ENCODE data around the gene CBX4.

The CBX4 gene

DNA sequence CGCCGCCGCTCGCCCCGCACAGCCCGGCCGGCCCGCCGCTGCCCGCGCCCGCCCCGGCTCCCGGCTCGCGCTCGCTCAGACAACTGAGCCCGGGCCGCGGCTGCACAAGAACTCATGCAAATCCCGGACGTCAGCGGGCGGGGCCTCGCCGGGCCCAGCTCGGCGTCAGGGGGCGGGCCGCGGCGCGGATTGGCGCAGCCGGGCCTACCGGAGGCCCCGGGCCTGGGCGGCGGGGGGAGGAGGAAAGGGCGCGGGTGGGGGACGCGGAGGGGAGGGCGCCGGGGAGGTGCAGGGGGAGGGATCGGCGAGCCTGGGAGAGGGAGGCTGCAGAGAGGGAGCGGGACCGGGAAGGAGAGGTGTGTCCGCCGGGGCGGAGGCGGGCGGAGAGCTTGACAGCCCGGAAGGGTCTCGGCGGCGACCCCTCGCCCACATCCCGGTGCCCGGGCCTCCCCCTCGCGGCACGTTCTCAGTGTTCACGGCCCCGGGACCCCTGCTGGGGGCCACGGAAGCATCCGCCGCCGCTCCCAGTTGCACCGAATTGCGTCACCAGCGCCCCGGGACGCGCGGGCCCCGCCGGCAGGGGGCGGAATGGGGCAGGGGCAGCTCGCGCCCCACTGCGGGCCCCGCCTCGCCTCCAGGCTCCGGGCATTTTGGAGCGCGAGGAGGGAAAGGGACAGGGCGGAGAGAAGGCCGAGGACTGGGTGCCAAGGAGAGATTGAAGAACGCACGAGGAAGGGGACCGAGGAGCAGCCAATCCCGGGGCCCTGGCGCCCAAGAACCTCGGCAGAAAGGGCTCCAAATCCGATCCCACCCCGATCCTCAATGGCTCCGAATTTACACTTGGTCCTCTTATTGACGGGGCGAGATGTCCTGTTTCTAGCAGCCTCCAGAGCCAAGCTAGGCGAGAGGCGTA, at the start of gene CBX4:
TSS of gene CBX4 (minus strand) at position 85 of the 913 bp plus-strand sequence. CDS start 189 bp downstream, outside the sequence.
- DNase-seq, result peak; percentile 92

DNA sequence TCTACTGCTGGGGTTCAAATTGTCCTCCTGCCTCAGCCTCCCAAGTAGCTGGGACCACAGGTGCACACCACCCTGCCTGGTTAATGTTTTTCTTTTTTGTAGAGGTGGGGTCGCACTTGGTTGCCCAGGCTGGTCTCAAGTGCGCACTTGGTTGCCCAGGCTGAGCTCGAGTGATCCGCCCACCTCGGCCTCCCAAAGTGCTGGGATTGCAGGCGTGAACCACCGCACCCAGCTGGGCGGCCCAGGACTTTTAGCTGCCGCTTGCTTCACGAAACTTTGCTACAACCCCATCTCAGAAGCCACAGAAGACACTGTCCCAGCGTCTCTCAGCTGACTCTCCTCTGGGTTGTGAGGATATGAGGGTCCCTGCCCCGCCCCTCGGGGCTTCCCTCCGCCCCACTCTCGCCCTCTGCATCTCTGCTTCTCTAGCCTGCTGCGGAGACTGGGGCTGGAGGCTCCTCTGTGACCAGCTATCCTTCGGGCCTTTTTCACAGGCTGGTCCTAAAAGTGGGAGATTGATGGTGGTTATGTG, 48.8 kb upstream of the CBX4 start:
- no peak for DNase-seq

- no peak for DNase-seq
Measured at GRCh38 chr17:79887451-79887991, 48.3 kb upstream of the CBX4 start.

DNA sequence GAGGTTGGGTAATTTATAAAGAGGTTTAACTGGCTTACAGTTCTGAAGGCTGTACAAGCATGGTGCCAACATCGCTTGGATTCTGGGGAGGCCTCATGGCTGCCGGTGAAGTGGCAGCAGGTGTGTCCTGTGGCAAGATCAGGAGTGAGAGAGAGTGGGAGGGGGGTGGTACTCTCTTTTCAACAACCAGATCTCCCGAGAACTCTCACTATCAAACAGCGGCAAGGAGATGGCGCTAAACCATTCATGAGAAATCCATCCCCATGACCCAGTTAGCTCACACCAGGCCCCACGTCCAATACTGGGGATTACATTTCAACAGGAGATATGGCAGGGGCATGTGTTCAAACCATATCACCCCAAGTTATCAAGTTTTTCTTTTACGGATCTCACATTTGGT, 44.0 kb upstream of the CBX4 start:
- DNase-seq, result no peak

DNA sequence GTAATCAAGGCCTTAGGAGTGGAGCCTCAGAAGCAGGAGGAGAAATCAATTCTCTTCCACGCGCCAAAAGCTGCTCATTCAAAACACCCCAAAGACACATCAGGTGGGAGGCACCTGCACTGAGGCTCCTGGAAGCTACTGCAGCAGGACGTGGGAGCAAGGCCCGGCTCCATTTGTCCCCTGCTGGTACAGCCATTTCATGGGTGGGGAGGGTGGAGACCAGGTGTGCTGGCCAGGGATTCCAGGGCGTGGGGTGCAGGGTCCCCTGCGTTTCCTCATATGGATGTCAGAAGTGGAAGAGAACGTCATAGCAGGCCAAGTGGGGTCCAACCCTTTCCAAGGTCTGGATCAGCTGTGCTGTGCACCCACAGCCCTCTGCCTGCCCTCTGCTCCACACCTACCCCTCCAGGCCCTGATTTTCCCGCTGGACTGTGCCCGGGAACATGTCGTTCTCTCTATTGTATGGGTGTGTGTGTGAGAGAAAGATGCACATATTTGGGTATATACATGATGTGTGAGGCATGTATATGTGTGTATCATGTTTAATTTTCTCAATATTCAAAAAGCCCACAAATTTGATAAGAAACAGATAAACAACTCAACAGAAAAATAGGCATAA, 39.2 kb upstream of the CBX4 start:
- DNase-seq, result no peak

- DNase-seq, result no peak
Measured at GRCh38 chr17:79877041-79877440, 37.8 kb upstream of the CBX4 start.

- no peak for DNase-seq
Measured at GRCh38 chr17:79875511-79875910, 36.3 kb upstream of the CBX4 start.

DNA sequence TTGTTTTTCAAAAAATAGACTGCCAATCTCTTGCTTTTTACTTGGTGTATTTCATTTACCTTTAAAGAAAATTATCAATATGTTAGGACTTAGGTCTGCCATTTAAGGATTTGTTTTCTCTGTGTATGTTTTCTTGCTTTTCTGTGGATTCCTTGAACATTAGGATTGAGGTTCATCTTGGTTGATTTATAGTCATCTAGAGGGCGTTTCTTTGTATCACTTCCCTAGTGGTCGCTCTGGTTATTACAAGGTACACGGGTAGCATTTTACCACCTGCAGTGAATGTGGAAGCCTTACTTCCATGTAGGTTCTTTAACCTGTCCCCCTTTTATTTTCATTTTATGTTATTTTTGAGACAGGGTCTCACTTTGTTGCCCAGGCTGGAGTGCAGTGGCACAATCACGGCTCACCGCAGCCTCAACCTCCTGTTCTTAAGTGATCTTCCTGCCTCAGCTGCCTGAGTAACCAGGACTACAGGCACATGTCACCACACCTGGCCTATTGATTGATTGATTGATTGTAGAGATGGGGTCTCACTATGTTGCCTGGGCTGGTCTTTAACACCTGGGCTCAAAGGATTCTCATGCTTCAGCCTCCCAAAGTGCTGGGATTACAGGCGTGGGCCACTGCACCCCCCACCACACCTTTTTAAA, 35.2 kb upstream of the CBX4 start:
- no peak for DNase-seq

DNA sequence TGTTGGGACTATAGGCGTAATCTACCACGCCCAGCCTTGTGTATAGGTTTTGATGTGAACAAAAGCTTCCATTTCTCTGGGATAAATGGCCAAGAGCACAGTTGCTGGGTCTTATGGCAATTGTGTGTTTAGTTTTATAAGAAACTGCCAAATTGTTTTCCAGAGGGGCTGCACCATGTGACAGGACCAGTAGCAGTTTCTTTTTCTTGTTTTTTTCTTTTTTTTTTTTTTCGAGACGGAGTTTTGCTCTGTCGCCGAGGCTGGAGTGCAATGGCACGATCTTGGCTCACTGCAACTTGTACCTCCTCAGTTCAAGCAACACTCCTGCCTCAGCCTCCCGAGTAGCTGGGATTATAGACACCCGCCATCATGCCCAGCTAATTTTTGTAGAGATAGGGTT, 34.3 kb upstream of the CBX4 start:
- no peak for DNase-seq

GRCh38 chr17:79872762-79873161, 33.5 kb upstream of the CBX4 start:
- no peak for DNase-seq

- DNase-seq, result no peak
Measured at GRCh38 chr17:79871131-79871530, 31.9 kb upstream of the CBX4 start.

- DNase-seq, result no peak
Measured at GRCh38 chr17:79870540-79870939, 31.3 kb upstream of the CBX4 start.

- DNase-seq, result no peak
Measured at GRCh38 chr17:79866791-79867518, 27.7 kb upstream of the CBX4 start.

DNA sequence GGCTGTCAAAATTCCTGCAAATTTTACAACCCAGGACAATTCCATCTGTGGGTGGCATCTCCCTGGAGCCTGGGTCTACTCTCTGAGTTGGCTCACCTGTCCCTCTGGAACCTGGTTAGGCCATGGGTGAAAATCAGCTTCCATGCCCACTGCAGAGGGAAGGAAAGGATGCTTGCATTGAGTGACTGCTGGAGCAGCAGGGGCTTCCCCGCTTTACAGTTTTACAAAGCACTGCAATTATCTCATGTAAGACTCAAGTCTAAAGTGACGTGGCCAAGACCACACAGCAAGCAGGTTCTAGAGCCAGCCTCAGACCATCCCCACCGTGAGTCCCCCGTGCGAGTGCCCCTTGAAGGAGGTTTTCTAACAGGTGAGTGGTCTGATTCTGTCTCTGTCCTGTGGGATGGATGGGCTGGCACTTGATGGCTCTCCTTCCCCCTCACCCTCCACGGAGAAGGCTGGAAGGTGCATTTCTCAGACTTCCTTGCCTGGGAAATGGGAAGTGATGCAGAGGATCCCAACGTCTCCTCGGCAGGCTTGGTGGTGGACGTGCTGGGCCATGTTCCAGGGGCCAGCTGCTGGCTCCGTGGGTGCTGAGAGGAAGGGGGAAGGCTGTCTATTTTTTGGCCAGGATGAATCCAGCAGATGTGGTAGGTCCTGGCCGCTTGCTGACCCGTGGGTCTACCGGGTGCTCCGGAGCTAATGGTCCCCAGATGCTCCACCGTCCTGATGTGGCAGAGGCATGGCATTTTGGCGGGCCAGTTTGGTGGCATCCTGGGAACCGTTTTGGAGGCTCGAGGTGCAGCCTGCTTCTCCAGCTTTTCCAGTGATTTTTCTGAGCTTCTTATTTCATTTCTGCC, 26.3 kb upstream of the CBX4 start:
- DNase-seq, result no peak

DNA sequence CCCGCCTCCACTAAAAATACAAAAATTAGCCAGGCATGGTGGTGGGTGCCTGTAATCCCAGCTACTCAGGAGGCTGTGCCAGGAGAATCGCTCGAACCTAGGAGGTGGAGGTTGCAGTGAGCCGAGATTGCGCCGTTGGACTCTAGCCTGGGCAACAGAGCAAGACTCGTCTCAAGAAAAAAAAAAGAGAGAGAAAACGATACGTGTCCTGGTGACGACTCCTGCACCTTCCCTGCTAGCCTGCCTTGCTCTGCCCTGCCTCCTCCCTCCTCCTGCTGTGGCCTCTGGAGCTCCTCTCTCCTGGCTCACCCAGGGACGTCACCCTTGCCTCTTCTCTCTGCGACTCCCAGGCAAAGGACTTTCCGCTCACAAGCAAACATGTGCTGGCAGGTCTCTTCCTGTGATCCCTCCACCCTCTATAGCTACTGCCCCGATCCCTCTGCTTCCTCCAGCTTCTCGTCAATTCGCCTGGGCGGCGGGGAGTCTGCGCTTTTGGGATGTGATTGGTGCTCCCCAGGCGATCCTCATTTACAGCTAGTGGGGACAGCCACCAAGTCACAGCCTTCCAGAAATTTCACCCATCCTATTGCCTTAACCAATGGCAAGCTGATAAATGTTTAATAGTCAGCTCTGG, 25.5 kb upstream of the CBX4 start:
- DNase-seq, result no peak

- DNase-seq, result no peak
Measured at GRCh38 chr17:79864147-79864546, 24.9 kb upstream of the CBX4 start.

DNA sequence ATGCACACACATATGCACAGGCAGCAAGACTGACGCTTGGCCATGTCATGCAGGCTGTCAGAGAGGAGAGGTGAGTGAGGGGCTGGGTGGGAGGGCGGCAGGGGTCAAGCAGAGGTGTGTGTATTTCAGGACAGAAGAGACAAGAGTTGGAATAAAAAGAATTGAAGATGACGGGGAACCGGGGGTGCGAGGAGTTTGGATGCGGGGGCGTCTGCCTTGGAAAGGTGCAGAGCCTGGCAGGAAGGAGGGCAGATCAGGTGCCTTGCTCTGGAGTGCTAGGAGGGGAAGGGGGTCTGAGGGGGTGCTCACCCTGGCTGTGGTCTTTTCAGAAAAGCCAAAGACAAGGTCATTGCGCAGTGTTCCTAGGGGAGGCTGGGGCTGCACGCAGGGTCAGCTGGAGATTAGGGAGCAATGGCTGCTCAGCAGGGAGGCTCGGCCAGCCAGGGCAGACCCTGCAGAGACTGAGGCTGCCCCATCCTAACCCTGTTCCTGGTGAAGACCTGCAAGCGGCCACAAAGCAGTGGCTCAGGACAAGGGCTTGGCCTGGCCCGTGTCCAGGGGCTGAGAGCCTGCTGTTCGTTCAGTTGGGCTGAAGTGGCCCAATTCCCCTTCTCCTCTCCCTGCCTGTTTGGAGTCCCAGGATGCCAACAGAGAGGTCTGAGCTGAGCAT, 23.7 kb upstream of the CBX4 start:
- no peak for DNase-seq

GRCh38 chr17:79862238-79862637, 23.0 kb upstream of the CBX4 start:
- no peak for DNase-seq

GRCh38 chr17:79861413-79862216, 22.4 kb upstream of the CBX4 start:
- no peak for DNase-seq

Data from stimulated activated CD8-positive, alpha-beta memory T cell treated with anti-CD3 and anti-CD28 coated beads, Interleukin-4, amount 100 ng/mL, for 48 hours (primary cell).